ENCODE data around the gene GFY.

The GFY gene

GRCh38 chr19:49425178-49425577 is at the start of gene GFY:
Gene GFY (plus strand): TSS chr19:49425388. CDS start chr19:49426431, 1,043 bp downstream.
- DNase-seq: no peak

- no peak for DNase-seq
Observed at GRCh38 chr19:49378512-49378911, 46.7 kb upstream of the GFY start.

- DNase-seq: no peak
Observed at GRCh38 chr19:49380391-49380790, 44.8 kb upstream of the GFY start.

GRCh38 chr19:49382639-49383038 is 42.5 kb upstream of the GFY start:
- DNase-seq: no peak

GRCh38 chr19:49383599-49383998 is 41.6 kb upstream of the GFY start:
- DNase-seq: no peak

GRCh38 chr19:49387936-49388372 is 37.2 kb upstream of the GFY start, which contains the start of gene KASH5:
Gene KASH5 (plus strand): TSS chr19:49388249. CDS start chr19:49390884, 2,635 bp downstream.
- peak; percentile 29 for DNase-seq

- no peak for DNase-seq
Observed at GRCh38 chr19:49389406-49389805, 35.8 kb upstream of the GFY start.

GRCh38 chr19:49390131-49390928 is 34.9 kb upstream of the GFY start:
- DNase-seq: no peak

- DNase-seq: no peak
Observed at GRCh38 chr19:49390929-49391359, 34.2 kb upstream of the GFY start.

GRCh38 chr19:49391581-49392399 is 33.4 kb upstream of the GFY start:
- peak; percentile 72 for DNase-seq

- no peak for DNase-seq
Observed at GRCh38 chr19:49393881-49394280, 31.3 kb upstream of the GFY start.

GRCh38 chr19:49395581-49396407 is 29.4 kb upstream of the GFY start:
- no peak for DNase-seq

- DNase-seq: no peak
Observed at GRCh38 chr19:49396738-49397505, 28.3 kb upstream of the GFY start.

- no peak for DNase-seq
Observed at GRCh38 chr19:49398001-49398615, 27.1 kb upstream of the GFY start.

- DNase-seq: no peak
Observed at GRCh38 chr19:49398931-49399330, 26.3 kb upstream of the GFY start.

GRCh38 chr19:49400029-49400428 is 25.2 kb upstream of the GFY start:
- DNase-seq: no peak

- DNase-seq: peak; percentile 98
Observed at GRCh38 chr19:49403404-49404187, 21.6 kb upstream of the GFY start.

GRCh38 chr19:49407079-49407478 is 18.1 kb upstream of the GFY start:
- no peak for DNase-seq

- DNase-seq: no peak
Observed at GRCh38 chr19:49407482-49408015, 17.6 kb upstream of the GFY start.

- DNase-seq: no peak
Observed at GRCh38 chr19:49408816-49409440, 16.3 kb upstream of the GFY start.
